Sigmoid colon (tissue), 3 donors: ENCODE data around the gene SLC17A8.

Experiments used
- POLR2A ChIP-seq, 2 donors: fragments of 450-650 bp; IDR thresholded peaks; one replicate each; pipeline ENCODE4 v1.6.1; 2016; ENCODE audit warnings: antibody characterized with exemption in 2 of 2, mild to moderate bottlenecking in 2 of 2, moderate library complexity in 2 of 2
- TF ChIP-seq, protein P1 (sequence below), 4 experiments: fragments of 450-650 bp in 3 of 4; fragments of 200-600 bp in 1 of 4; IDR thresholded peaks; one replicate each; pipeline ENCODE4 v1.5.1; 2016 to 2019; ENCODE audit warnings: antibody characterized with exemption in 4 of 4, mild to moderate bottlenecking in 3 of 4, moderate library complexity in 2 of 4

DNA sequence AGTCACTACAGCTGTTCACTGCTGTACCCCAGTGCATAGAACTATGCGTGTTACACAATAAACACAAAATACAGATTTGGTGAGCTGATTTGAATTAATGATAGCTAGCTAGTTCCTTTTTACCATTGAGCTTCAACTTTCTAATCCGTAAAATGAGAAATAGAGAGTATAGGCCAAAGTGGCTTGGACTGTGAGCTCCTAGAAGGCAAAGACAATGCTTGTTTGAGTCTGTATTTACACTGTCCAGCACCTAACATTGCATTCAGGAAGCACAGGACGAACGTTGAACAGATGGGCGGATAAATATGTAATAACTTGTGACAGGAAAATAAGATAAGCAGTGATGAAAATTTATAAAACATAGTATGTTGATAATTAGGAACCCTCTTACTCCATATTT, 31.5 kb downstream of the SLC17A8 start:
- TF ChIP-seq POLR2A (IDR thresholded peaks at IDR 0.05) = no peak
- TF ChIP-seq, protein P1, sequence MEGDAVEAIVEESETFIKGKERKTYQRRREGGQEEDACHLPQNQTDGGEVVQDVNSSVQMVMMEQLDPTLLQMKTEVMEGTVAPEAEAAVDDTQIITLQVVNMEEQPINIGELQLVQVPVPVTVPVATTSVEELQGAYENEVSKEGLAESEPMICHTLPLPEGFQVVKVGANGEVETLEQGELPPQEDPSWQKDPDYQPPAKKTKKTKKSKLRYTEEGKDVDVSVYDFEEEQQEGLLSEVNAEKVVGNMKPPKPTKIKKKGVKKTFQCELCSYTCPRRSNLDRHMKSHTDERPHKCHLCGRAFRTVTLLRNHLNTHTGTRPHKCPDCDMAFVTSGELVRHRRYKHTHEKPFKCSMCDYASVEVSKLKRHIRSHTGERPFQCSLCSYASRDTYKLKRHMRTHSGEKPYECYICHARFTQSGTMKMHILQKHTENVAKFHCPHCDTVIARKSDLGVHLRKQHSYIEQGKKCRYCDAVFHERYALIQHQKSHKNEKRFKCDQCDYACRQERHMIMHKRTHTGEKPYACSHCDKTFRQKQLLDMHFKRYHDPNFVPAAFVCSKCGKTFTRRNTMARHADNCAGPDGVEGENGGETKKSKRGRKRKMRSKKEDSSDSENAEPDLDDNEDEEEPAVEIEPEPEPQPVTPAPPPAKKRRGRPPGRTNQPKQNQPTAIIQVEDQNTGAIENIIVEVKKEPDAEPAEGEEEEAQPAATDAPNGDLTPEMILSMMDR (IDR thresholded peaks at IDR 0.05) = no peak
